K562 (cell line): ENCODE data around the gene SORCS1. TPM values are rescaled to one million over a fixed set of nuclear protein-coding genes. Genes with fewer than 3 reads are reported as not detected.

Experiments
- ATAC-seq: fragments of 200-7000 bp; cut with Tn5 transposase; 3 replicates; pipeline ENCODE4 v1.9.1; 2020; ENCODE audit warnings: moderate library complexity
- BruUV-seq: library from RNA; stranded (reverse); fragments of 400-500 nt; replicated peaks from 2 replicates; lab custom pipeline; 2021; lab: Mats Ljungman, UMichigan
- CTCF ChIA-PET: fragments of 300-600 bp; formaldehyde crosslinking; extraction: SDS; loops from one replicate; lab custom pipeline; 2021; ENCODE audit warnings: low intra/inter-chr PET ratio; lab: Yijun Ruan, JAX
- POLR2A ChIA-PET: fragments of 300-600, 350-650 bp; sonication (Branson Sonifier 250); formaldehyde crosslinking; extraction: SDS; loops from one replicate; lab custom pipeline; 2021; ENCODE audit warnings: antibody characterized with exemption, inconsistent platforms; lab: Yijun Ruan, JAX
- DNase-seq, 4 experiments: peaks; one replicate each; pipeline versions ENCODE4 v3.0.0 to v3.0.0-alpha.2; 2011 to 2018; ENCODE audit warnings: low spot score in 3 of 4, mixed read lengths in 3 of 4; ENCODE audit errors: extremely low read depth in 1 of 4
- FAIRE-seq: peaks from 2 replicates; lab custom pipeline; 2011; peaks lifted over from hg19 to GRCh38; lab: Jason Lieb, UNC
- H2AFZ ChIP-seq: 2 replicates; pipeline ENCODE4 v1.6.0; 2011; ENCODE audit warnings: low read depth, low read length, control low read depth, inconsistent platforms
- H3K27ac ChIP-seq: fragments of 200-600 bp; 3 replicates; pipeline ENCODE4 v1.8.0; 2011; ENCODE audit warnings: low read depth, mild to moderate bottlenecking, control low read depth, inconsistent platforms, low read length, moderate library complexity, mixed read lengths; ENCODE audit errors: extremely low read depth
- H3K27me3 ChIP-seq, 2 experiments: fragments of 300-600 bp in 1 of 2; 2 replicates in 1 of 2; 3 replicates in 1 of 2; pipeline versions ENCODE4 v1.6.0 to v1.8.0; 2011; ENCODE audit warnings: inconsistent platforms in 2 of 2, low read length in 2 of 2, mild to moderate bottlenecking in 1 of 2, mixed read lengths in 1 of 2, moderate library complexity in 1 of 2; ENCODE audit not compliant: control insufficient read depth in 2 of 2, insufficient read depth in 2 of 2
- H3K36me3 ChIP-seq: fragments of 300-600 bp; 3 replicates; pipeline ENCODE4 v1.8.0; 2011; ENCODE audit warnings: mild to moderate bottlenecking, low read length, inconsistent platforms; ENCODE audit not compliant: control insufficient read depth, insufficient read depth
- H3K4me1 ChIP-seq, 2 experiments: fragments of 200-600 bp in 1 of 2; replicated peaks in 1 of 2; 2 replicates in 1 of 2; 3 replicates in 1 of 2; pipeline versions ENCODE4 v1.5.1 to v1.8.0; 2011; ENCODE audit warnings: inconsistent platforms in 2 of 2, low read length in 2 of 2, mild to moderate bottlenecking in 1 of 2, mixed read lengths in 1 of 2, moderate library complexity in 1 of 2; ENCODE audit not compliant: control insufficient read depth in 2 of 2, insufficient read depth in 2 of 2
- H3K4me2 ChIP-seq: 2 replicates; pipeline ENCODE4 v1.6.1; 2011; ENCODE audit warnings: low read length, control low read depth, inconsistent platforms, mixed read lengths; ENCODE audit not compliant: insufficient read depth
- H3K4me3 ChIP-seq: fragments of 200-600 bp; sonication (generic), shearing (Covaris generic); 2 replicates; pipeline ENCODE4 v1.5.1; 2016; ENCODE audit warnings: control low read depth, inconsistent platforms
- H3K79me2 ChIP-seq: fragments of 200-600 bp; 3 replicates; pipeline ENCODE4 v1.8.0; 2011; ENCODE audit warnings: low read length, inconsistent platforms; ENCODE audit not compliant: control insufficient read depth, insufficient read depth
- H3K9ac ChIP-seq, 2 experiments: 2 replicates each; pipeline versions ENCODE4 v1.6.0 to v1.6.1; 2011; ENCODE audit warnings: low read depth in 2 of 2, low read length in 2 of 2, control low read depth in 1 of 2, inconsistent platforms in 1 of 2, mild to moderate bottlenecking in 1 of 2, mixed read lengths in 1 of 2; ENCODE audit not compliant: insufficient read depth in 1 of 2
- H3K9me1 ChIP-seq: one replicate; pipeline ENCODE4 v1.6.0; 2011; ENCODE audit warnings: inconsistent platforms, mild to moderate bottlenecking, low read length, moderate library complexity; ENCODE audit not compliant: control insufficient read depth, insufficient read depth
- H3K9me3 ChIP-seq: replicated peaks from 2 replicates; pipeline ENCODE4 v1.5.1; 2011; ENCODE audit warnings: low read depth, low read length, inconsistent platforms; ENCODE audit not compliant: control insufficient read depth, insufficient read depth
- H4K20me1 ChIP-seq: replicated peaks from 2 replicates; pipeline ENCODE4 v1.6.1; 2011; ENCODE audit warnings: low read length, inconsistent platforms, mixed read lengths; ENCODE audit not compliant: control insufficient read depth, insufficient read depth
- MECOM ChIP-seq: fragments of 250-450 bp; sonication (Bioruptor Pico); IDR thresholded peaks from 2 replicates; pipeline ENCODE4 v1.8.0; 2022; ENCODE audit warnings: inconsistent platforms
- MTA3 ChIP-seq: fragments of 450-650 bp; formaldehyde crosslinking; IDR thresholded peaks from 2 replicates; pipeline ENCODE4 v1.6.1; 2017; ENCODE audit warnings: mild to moderate bottlenecking, borderline replicate concordance
- MTF1 ChIP-seq: fragments of 250-450 bp; sonication (Bioruptor Pico); IDR thresholded peaks from 2 replicates; pipeline ENCODE4 v1.9.0; 2021; ENCODE audit warnings: moderate library complexity, mild to moderate bottlenecking, inconsistent platforms, borderline replicate concordance
- NFE2L1 ChIP-seq: fragments of 450-650 bp; IDR thresholded peaks from 2 replicates; pipeline ENCODE4 v1.6.1; 2016; ENCODE audit warnings: missing genetic modification characterization, low read depth, mild to moderate bottlenecking, missing compliant biosample characterization, moderate library complexity, borderline replicate concordance
- NR2F6 ChIP-seq: fragments of 450-650 bp; formaldehyde crosslinking; IDR thresholded peaks from 2 replicates; pipeline ENCODE4 v1.4.0; 2020; ENCODE audit warnings: mild to moderate bottlenecking
- NR3C1 ChIP-seq: sonication (generic); formaldehyde crosslinking; IDR thresholded peaks from 2 replicates; pipeline ENCODE4 v1.8.1; 2022; ENCODE audit warnings: missing genetic modification reagents
- POLR2A ChIP-seq: fragments of 450-650 bp; conservative IDR thresholded peaks from 2 replicates; pipeline ENCODE4 v1.6.1; 2016
- POLR2G ChIP-seq: fragments of 200-400 bp; formaldehyde crosslinking; IDR thresholded peaks from 2 replicates; pipeline ENCODE4 v1.6.1; 2017; ENCODE audit warnings: low read depth, mild to moderate bottlenecking, antibody characterized with exemption, low read length, moderate library complexity
- PPARD ChIP-seq: fragments of 250-450 bp; sonication (Bioruptor Pico); IDR thresholded peaks from 2 replicates; pipeline ENCODE4 v1.8.0; 2022; ENCODE audit warnings: inconsistent platforms, mild to moderate bottlenecking, moderate library complexity
- PTRF ChIP-seq: fragments of 450-650 bp; IDR thresholded peaks from 2 replicates; pipeline ENCODE4 v1.6.1; 2016; ENCODE audit warnings: mild to moderate bottlenecking, missing genetic modification characterization, missing compliant biosample characterization
- SLC30A9 ChIP-seq: fragments of 250-450 bp; sonication (Bioruptor Pico); IDR thresholded peaks from 2 replicates; pipeline ENCODE4 v1.8.0; 2022; ENCODE audit warnings: mild to moderate bottlenecking, moderate library complexity
- SMAD3 ChIP-seq: fragments of 450-650 bp; formaldehyde crosslinking; conservative IDR thresholded peaks from 2 replicates; pipeline ENCODE4 v1.4.0; 2020; ENCODE audit warnings: mild to moderate bottlenecking
- SMARCA5 ChIP-seq: fragments of 450-650 bp; IDR thresholded peaks from 2 replicates; pipeline ENCODE4 v1.6.1; 2016
- ZNF124 ChIP-seq: sonication (generic); formaldehyde crosslinking; IDR thresholded peaks from 2 replicates; pipeline ENCODE4 v1.8.1; 2022; ENCODE audit warnings: missing genetic modification reagents
- WGBS: fragments of 100-300 bp; shearing (Covaris generic); methylation state at CpG from one replicate; pipeline ENCODE4 v1.1.6; 2016; ENCODE audit warnings: low coverage, mixed read lengths; ENCODE audit not compliant: insufficient coverage; ENCODE audit errors: missing lambda C conversion rate; 5-methylcytosine and 5-hydroxymethylcytosine counted together
- in situ Hi-C: fragments of 300-500 bp; cut with MboI; formaldehyde crosslinking; loops from 4 replicates; pipeline ENCODE4 v1.15.0; 2018; ENCODE audit warnings: inconsistent platforms, mixed read lengths
- intact Hi-C: fragments of 100-400 bp; cut with micrococcal nuclease; formaldehyde crosslinking; loops from 2 replicates; pipeline ENCODE4 v1.14.2; 2022
- polyA plus RNA-seq, 8 experiments: library from polyadenylated mRNA; depleted of rRNA in 4 of 8; stranded (reverse) in 5 of 8; unstranded in 3 of 8; fragments of >200 nt; fragmentation: Nextera tagmentation in 2 of 8; fragmentation: Illumina TruSeq in 1 of 8; extraction: Ambion mirVana in 2 of 8; extraction: Trizol in 1 of 8; gene quantifications; 2 replicates each; pipeline versions ENCODE4 v1.2.1 to v1.2.3, GENCODE V29; 2011 to 2014; ENCODE audit warnings: inconsistent platforms in 1 of 8, missing spikeins in 1 of 8
- total RNA-seq, 7 experiments: library from RNA; depleted of rRNA in 6 of 7; stranded (reverse); fragments of >200 nt in 6 of 7; fragmentation: Illumina TruSeq in 2 of 7; extraction: Trizol in 2 of 7; gene quantifications; 2 replicates each; pipeline versions ENCODE4 v1.2.1 to v1.2.3, GENCODE V29; 2011 to 2021; ENCODE audit warnings: low replicate concordance in 1 of 7
- TF ChIP-seq, protein P1 (sequence below): fragments of 450-650 bp; IDR thresholded peaks from 2 replicates; pipeline ENCODE4 v1.6.1; 2016; ENCODE audit warnings: low read depth, mild to moderate bottlenecking, moderate library complexity
- TF ChIP-seq, protein P2 (sequence below): fragments of 150-350 bp; IDR thresholded peaks from 2 replicates; pipeline ENCODE4 v1.6.1; 2014; ENCODE audit warnings: low read depth, mild to moderate bottlenecking, low read length, borderline replicate concordance
- TF ChIP-seq, protein P3 (sequence below): sonication (generic); formaldehyde crosslinking; IDR thresholded peaks from 2 replicates; pipeline ENCODE4 v1.8.1; 2022; ENCODE audit warnings: missing genetic modification reagents
- TF ChIP-seq, protein P4 (sequence below): sonication (generic); formaldehyde crosslinking; IDR thresholded peaks from 2 replicates; pipeline ENCODE4 v1.8.1; 2023; ENCODE audit warnings: mild to moderate bottlenecking, missing genetic modification reagents

The SORCS1 gene
- total and polyA plus RNA-seq, 9 of the 15 experiments (the other 6 are each of a cell fraction or from before 2014, with no cell fraction given), result 1.5 to 3.9 (median 2.7) TPM

DNA sequence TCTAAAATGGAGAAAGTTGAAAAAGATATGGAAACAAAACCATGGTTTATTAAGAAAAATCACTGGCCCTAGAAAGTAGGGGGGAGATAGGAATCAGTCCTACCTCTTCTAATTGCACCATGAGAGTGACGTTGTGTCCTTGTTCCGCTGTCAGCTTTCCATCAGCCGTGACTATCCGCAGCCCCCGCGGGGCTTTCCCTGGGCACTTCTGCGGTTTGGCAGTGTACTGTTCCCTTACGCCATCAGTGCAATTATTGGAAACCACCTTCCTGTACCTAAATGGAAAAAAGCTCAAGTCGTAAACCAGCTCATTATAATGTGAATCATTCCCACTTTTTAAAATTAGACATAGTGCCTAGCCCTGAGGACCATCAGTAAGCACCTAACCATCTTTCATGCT, 512.2 kb downstream of the SORCS1 start:
- H3K4me2 ChIP-seq, result no peak overlapping the region

More for the DNA sequence above, 512.2 kb downstream of the SORCS1 start:
- intact Hi-C loops (no loop called here), in situ Hi-C loops (no loop called here)
- 4% methylated on average over 9 of the region's 9 CpGs for WGBS
- DNase-seq, result no peak
- CTCF ChIA-PET, result no interaction called here
- Histone ChIP-seq H3K4me3 (no peak overlapping the region), H3K9ac (no peak overlapping the region), H3K27ac (no peak overlapping the region), H2AFZ (no peak overlapping the region), H3K27me3 (no peaks in the 10 kb centered on the region), H3K9me3 (no peaks in the 10 kb centered on the region), H3K9me1 (no peaks in the 10 kb centered on the region), H3K36me3 (no peaks in the 10 kb centered on the region), H3K79me2 (no peaks in the 10 kb centered on the region), H3K4me1 (no peaks in the 10 kb centered on the region), H4K20me1 (no peaks in the 10 kb centered on the region)
- TF ChIP-seq SMARCA5, result no peak
- TF ChIP-seq MTF1, result no peak
- no peak for TF ChIP-seq PPARD (CRISPR knock-in tag)
- TF ChIP-seq, protein P1, sequence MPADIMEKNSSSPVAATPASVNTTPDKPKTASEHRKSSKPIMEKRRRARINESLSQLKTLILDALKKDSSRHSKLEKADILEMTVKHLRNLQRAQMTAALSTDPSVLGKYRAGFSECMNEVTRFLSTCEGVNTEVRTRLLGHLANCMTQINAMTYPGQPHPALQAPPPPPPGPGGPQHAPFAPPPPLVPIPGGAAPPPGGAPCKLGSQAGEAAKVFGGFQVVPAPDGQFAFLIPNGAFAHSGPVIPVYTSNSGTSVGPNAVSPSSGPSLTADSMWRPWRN, result no peak
- no peak for TF ChIP-seq POLR2G
- no peak for TF ChIP-seq ZNF124 (CRISPR knock-in tag)
- TF ChIP-seq, protein P2, sequence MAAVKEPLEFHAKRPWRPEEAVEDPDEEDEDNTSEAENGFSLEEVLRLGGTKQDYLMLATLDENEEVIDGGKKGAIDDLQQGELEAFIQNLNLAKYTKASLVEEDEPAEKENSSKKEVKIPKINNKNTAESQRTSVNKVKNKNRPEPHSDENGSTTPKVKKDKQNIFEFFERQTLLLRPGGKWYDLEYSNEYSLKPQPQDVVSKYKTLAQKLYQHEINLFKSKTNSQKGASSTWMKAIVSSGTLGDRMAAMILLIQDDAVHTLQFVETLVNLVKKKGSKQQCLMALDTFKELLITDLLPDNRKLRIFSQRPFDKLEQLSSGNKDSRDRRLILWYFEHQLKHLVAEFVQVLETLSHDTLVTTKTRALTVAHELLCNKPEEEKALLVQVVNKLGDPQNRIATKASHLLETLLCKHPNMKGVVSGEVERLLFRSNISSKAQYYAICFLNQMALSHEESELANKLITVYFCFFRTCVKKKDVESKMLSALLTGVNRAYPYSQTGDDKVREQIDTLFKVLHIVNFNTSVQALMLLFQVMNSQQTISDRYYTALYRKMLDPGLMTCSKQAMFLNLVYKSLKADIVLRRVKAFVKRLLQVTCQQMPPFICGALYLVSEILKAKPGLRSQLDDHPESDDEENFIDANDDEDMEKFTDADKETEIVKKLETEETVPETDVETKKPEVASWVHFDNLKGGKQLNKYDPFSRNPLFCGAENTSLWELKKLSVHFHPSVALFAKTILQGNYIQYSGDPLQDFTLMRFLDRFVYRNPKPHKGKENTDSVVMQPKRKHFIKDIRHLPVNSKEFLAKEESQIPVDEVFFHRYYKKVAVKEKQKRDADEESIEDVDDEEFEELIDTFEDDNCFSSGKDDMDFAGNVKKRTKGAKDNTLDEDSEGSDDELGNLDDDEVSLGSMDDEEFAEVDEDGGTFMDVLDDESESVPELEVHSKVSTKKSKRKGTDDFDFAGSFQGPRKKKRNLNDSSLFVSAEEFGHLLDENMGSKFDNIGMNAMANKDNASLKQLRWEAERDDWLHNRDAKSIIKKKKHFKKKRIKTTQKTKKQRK, result no peak
- no peak for TF ChIP-seq MECOM (CRISPR knock-in tag)
- TF ChIP-seq SLC30A9 (CRISPR knock-in tag), result no peak
- no peak for TF ChIP-seq NR3C1
- TF ChIP-seq MTA3, result no peak
- no peak for TF ChIP-seq NR2F6 (CRISPR knock-in tag)
- TF ChIP-seq, protein P3, sequence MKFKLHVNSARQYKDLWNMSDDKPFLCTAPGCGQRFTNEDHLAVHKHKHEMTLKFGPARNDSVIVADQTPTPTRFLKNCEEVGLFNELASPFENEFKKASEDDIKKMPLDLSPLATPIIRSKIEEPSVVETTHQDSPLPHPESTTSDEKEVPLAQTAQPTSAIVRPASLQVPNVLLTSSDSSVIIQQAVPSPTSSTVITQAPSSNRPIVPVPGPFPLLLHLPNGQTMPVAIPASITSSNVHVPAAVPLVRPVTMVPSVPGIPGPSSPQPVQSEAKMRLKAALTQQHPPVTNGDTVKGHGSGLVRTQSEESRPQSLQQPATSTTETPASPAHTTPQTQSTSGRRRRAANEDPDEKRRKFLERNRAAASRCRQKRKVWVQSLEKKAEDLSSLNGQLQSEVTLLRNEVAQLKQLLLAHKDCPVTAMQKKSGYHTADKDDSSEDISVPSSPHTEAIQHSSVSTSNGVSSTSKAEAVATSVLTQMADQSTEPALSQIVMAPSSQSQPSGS (CRISPR knock-in tag), result no peak
- TF ChIP-seq NFE2L1 (tag), result no peak
- TF ChIP-seq, protein P4, sequence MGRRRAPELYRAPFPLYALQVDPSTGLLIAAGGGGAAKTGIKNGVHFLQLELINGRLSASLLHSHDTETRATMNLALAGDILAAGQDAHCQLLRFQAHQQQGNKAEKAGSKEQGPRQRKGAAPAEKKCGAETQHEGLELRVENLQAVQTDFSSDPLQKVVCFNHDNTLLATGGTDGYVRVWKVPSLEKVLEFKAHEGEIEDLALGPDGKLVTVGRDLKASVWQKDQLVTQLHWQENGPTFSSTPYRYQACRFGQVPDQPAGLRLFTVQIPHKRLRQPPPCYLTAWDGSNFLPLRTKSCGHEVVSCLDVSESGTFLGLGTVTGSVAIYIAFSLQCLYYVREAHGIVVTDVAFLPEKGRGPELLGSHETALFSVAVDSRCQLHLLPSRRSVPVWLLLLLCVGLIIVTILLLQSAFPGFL (CRISPR knock-in tag), result no peak
- no peak for TF ChIP-seq POLR2A
- no peak for TF ChIP-seq SMAD3 (CRISPR knock-in tag)
- TF ChIP-seq PTRF, result no peak
- ATAC-seq, result no peak
- BruUV-seq, result no TSS peak
- POLR2A ChIA-PET, result no interaction called here
- FAIRE-seq, result no peak
